Naive thymus-derived CD4-positive, alpha-beta T cell (primary cell): ENCODE measurements around the gene CPD. TPM values are rescaled to one million over a fixed set of nuclear protein-coding genes. Genes with fewer than 3 reads are reported as not detected.
A peak's percentile ranks its signal among the peaks of the same experiment; 100 is the strongest.
"Not testable (repeated sequence)": the region's sequence is repeated elsewhere in the genome, so short reads cannot be mapped to it uniquely, and the experiment has no call there.

Source experiments
- ATAC-seq: fragments of 150-1000 bp; cut with Tn5 transposase; 2 replicates; pipeline ENCODE4 v1.10.0; 2021; ENCODE audit warnings: mild to moderate bottlenecking, moderate library complexity
- CTCF ChIA-PET: fragments of 350-600 bp; sonication (Branson Sonifier 250); formaldehyde crosslinking; loops from one replicate; lab custom pipeline; 2021; ENCODE audit warnings: antibody characterized with exemption; lab: Charles Lee
- POLR2A ChIA-PET: fragments of 350-600 bp; sonication (Branson Sonifier 250); formaldehyde crosslinking; loops from one replicate; lab custom pipeline; 2021; ENCODE audit warnings: antibody characterized with exemption, inconsistent platforms; lab: Charles Lee
- DNase-seq, 9 donors: peaks; one replicate each; pipeline versions ENCODE4 v3.0.0 to v3.0.0-alpha.2; 2020 to 2022; ENCODE audit warnings: mixed read lengths in 1 of 9
- H3K27ac ChIP-seq: one replicate; pipeline ENCODE4 v1.7.0; 2013; ENCODE audit warnings: mild to moderate bottlenecking, low read depth, low read length, moderate library complexity
- H3K27me3 ChIP-seq, 2 donors: one replicate each; pipeline ENCODE4 v1.7.0; 2013; ENCODE audit warnings: low read length in 2 of 2, mild to moderate bottlenecking in 2 of 2, moderate library complexity in 2 of 2; ENCODE audit not compliant: control insufficient read depth in 2 of 2, insufficient read depth in 2 of 2
- H3K36me3 ChIP-seq, 3 experiments: 1 replicate in 2 of 3; 2 replicates in 1 of 3; pipeline ENCODE4 v1.7.0; 2013; ENCODE audit warnings: low read length in 3 of 3, mild to moderate bottlenecking in 3 of 3, moderate library complexity in 1 of 3; ENCODE audit not compliant: insufficient read depth in 3 of 3, control insufficient read depth in 2 of 3
- H3K4me1 ChIP-seq, 2 donors: one replicate each; pipeline ENCODE4 v1.7.0; 2013; ENCODE audit warnings: low read length in 2 of 2, mild to moderate bottlenecking in 2 of 2, moderate library complexity in 1 of 2; ENCODE audit not compliant: control insufficient read depth in 2 of 2, insufficient read depth in 2 of 2
- H3K4me3 ChIP-seq: 2 replicates; pipeline ENCODE4 v1.7.0; 2013; ENCODE audit warnings: mild to moderate bottlenecking, low read length
- H3K9me3 ChIP-seq, 3 experiments: 1 replicate in 2 of 3; 2 replicates in 1 of 3; pipeline ENCODE4 v1.7.0; 2013; ENCODE audit warnings: low read length in 3 of 3; ENCODE audit not compliant: control insufficient read depth in 2 of 3
- H3K27ac Mint-ChIP-seq, 9 donors: one replicate each; pipeline ENCODE4 v1.8.0; 2020 to 2022; ENCODE audit warnings: mixed read lengths in 9 of 9, mild to moderate bottlenecking in 8 of 9, moderate library complexity in 5 of 9, inconsistent platforms in 2 of 9
- H3K27me3 Mint-ChIP-seq, 5 donors: one replicate each; pipeline ENCODE4 v1.8.0; 2021 to 2022; ENCODE audit warnings: mixed read lengths in 5 of 5, mild to moderate bottlenecking in 1 of 5
- H3K36me3 Mint-ChIP-seq, 5 donors: one replicate each; pipeline ENCODE4 v1.8.0; 2020 to 2022; ENCODE audit warnings: mixed read lengths in 5 of 5, mild to moderate bottlenecking in 3 of 5, inconsistent platforms in 1 of 5
- H3K4me1 Mint-ChIP-seq, 7 donors: one replicate each; pipeline ENCODE4 v1.8.0; 2020 to 2022; ENCODE audit warnings: mixed read lengths in 7 of 7, mild to moderate bottlenecking in 3 of 7, inconsistent platforms in 1 of 7
- H3K4me3 Mint-ChIP-seq, 10 donors: one replicate each; pipeline ENCODE4 v1.8.0; 2020 to 2022; ENCODE audit warnings: mild to moderate bottlenecking in 10 of 10, mixed read lengths in 10 of 10, moderate library complexity in 6 of 10, inconsistent platforms in 2 of 10
- H3K9me3 Mint-ChIP-seq, 11 donors: one replicate each; pipeline ENCODE4 v1.8.0; 2020 to 2022; ENCODE audit warnings: mixed read lengths in 11 of 11, mild to moderate bottlenecking in 4 of 11, inconsistent platforms in 1 of 11, moderate library complexity in 1 of 11
- intact Hi-C, 2 donors: fragments of 100-400 bp; cut with micrococcal nuclease; formaldehyde crosslinking; loops; one replicate each; pipeline ENCODE4 v1.15.1; 2023
- polyA plus RNA-seq, 2 donors: library from polyadenylated mRNA; unstranded; fragments of 300-500 nt; fragmentation: Illumina TruSeq; gene quantifications; one replicate each; pipeline ENCODE4 v1.2.3, GENCODE V29; 2021
- total RNA-seq, 6 experiments: library from RNA in 5 of 6; stranded (reverse) in 5 of 6; gene quantifications; 1 replicate in 5 of 6; 2 replicates in 1 of 6; pipeline ENCODE4 v1.2.3 and lab custom pipeline; 2021 to 2026

Gene CPD
- total and polyA plus RNA-seq, 7 experiments from 2014 or later, result 14.9 to 52.9 (median 22.4) TPM

GRCh38 chr17:30443721-30444120 lies 65.0 kb downstream of the CPD start:
- no peaks in the 10 kb centered on the region for H3K9me3 ChIP-seq
- CTCF ChIA-PET, result interaction anchor here (0.7 kb wide), 1 partner anchor 15 kb away, joined by 3 read pairs; no protein-coding TSS in a partner anchor
- H3K36me3 Mint-ChIP-seq, result peaks cover 0 to 47% (median 25%) of the 10 kb centered on the region in 5 donors
- H3K4me3 ChIP-seq, result no peak overlapping the region
- H3K27ac Mint-ChIP-seq, result no peak overlapping the region
- no peak overlapping the region for H3K27ac ChIP-seq
- H3K4me1 Mint-ChIP-seq, result peaks cover 0 to 11% (median 3%) of the 10 kb centered on the region in 7 donors
- POLR2A ChIA-PET, result no interaction called here
- H3K36me3 ChIP-seq, result peaks cover 0 to 11% (median 0%) of the 10 kb centered on the region in 3 experiments
- DNase-seq (no peak), ATAC-seq (no peak)
- peaks cover 0 to 2% (median 0%) of the 10 kb centered on the region in 11 donors for H3K9me3 Mint-ChIP-seq
- no peaks in the 10 kb centered on the region for H3K27me3 ChIP-seq
- H3K4me1 ChIP-seq, result no peaks in the 10 kb centered on the region
- H3K4me3 Mint-ChIP-seq, result no peak overlapping the region
- H3K27me3 Mint-ChIP-seq, result no peaks in the 10 kb centered on the region
- intact Hi-C loops, result no loop called here

- intact Hi-C loops, H3K4me1 ChIP-seq, DNase-seq, H3K27ac ChIP-seq, H3K4me3 ChIP-seq, POLR2A ChIA-PET, H3K27me3 Mint-ChIP-seq, H3K27me3 ChIP-seq, H3K9me3 Mint-ChIP-seq, ATAC-seq, H3K9me3 ChIP-seq, CTCF ChIA-PET, H3K4me3 Mint-ChIP-seq: not testable (repeated sequence)
- Mint-ChIP-seq H3K27ac (peak overlapping the region in 1 of 9 donors; percentile 25), H3K36me3 (peaks cover 0 to 60% (median 36%) of the 10 kb centered on the region in 5 donors), H3K4me1 (peaks cover 0 to 11% (median 3%) of the 10 kb centered on the region in 7 donors)
- peaks cover 0 to 25% (median 0%) of the 10 kb centered on the region in 3 experiments for H3K36me3 ChIP-seq
Observed at GRCh38 chr17:30446640-30447039, 67.9 kb downstream of the CPD start.

- Histone ChIP-seq H3K4me1 (no peaks in the 10 kb centered on the region), H3K36me3 (peaks cover 0 to 25% (median 0%) of the 10 kb centered on the region in 3 experiments), H3K27ac (no peak overlapping the region), H3K27me3 (no peaks in the 10 kb centered on the region), H3K9me3 (no peaks in the 10 kb centered on the region), H3K4me3 (no peak overlapping the region)
- H3K4me3 Mint-ChIP-seq, result no peak overlapping the region
- intact Hi-C loops, result no loop called here
- peaks cover 5 to 64% (median 41%) of the 10 kb centered on the region in 5 donors for H3K36me3 Mint-ChIP-seq
- ChIA-PET CTCF (no interaction called here), POLR2A (no interaction called here)
- no peaks in the 10 kb centered on the region for H3K27me3 Mint-ChIP-seq
- no peak overlapping the region for H3K27ac Mint-ChIP-seq
- peaks cover 0 to 3% (median 0%) of the 10 kb centered on the region in 11 donors for H3K9me3 Mint-ChIP-seq
- DNase-seq (no peak), ATAC-seq (no peak)
- H3K4me1 Mint-ChIP-seq, result peaks cover 0 to 11% (median 3%) of the 10 kb centered on the region in 7 donors
Observed at GRCh38 chr17:30449480-30449879, 70.8 kb downstream of the CPD start.

- no peaks in the 10 kb centered on the region for H3K27me3 ChIP-seq
- H3K4me3 Mint-ChIP-seq, result no peak overlapping the region
- no peak overlapping the region for H3K4me3 ChIP-seq
- intact Hi-C loops, result no loop called here
- peaks cover 0 to 25% (median 2%) of the 10 kb centered on the region in 3 experiments for H3K36me3 ChIP-seq
- no peaks in the 10 kb centered on the region for H3K27me3 Mint-ChIP-seq
- ChIA-PET CTCF (no interaction called here), POLR2A (no interaction called here)
- H3K4me1 ChIP-seq, result no peaks in the 10 kb centered on the region
- peaks cover 6 to 63% (median 41%) of the 10 kb centered on the region in 5 donors for H3K36me3 Mint-ChIP-seq
- peaks cover 0 to 3% (median 0%) of the 10 kb centered on the region in 11 donors for H3K9me3 Mint-ChIP-seq
- no peak for ATAC-seq
- no peak overlapping the region for H3K27ac Mint-ChIP-seq
- no peak for DNase-seq
- H3K9me3 ChIP-seq, result no peaks in the 10 kb centered on the region
- H3K4me1 Mint-ChIP-seq, result peaks cover 0 to 11% (median 3%) of the 10 kb centered on the region in 7 donors
- H3K27ac ChIP-seq, result no peak overlapping the region
Observed at GRCh38 chr17:30450125-30451027, 71.6 kb downstream of the CPD start.

- Mint-ChIP-seq H3K36me3 (peaks cover 14 to 56% (median 40%) of the 10 kb centered on the region in 5 donors), H3K4me3 (no peak overlapping the region), H3K27me3 (no peaks in the 10 kb centered on the region), H3K27ac (no peak overlapping the region), H3K4me1 (peaks cover 0 to 2% (median 0%) of the 10 kb centered on the region in 7 donors), H3K9me3 (peaks cover 0 to 3% (median 0%) of the 10 kb centered on the region in 11 donors)
- ATAC-seq, result no peak
- no peaks in the 10 kb centered on the region for H3K9me3 ChIP-seq
- H3K4me3 ChIP-seq, result no peak overlapping the region
- peaks cover 0 to 34% (median 8%) of the 10 kb centered on the region in 3 experiments for H3K36me3 ChIP-seq
- no peak overlapping the region for H3K27ac ChIP-seq
- H3K4me1 ChIP-seq, result no peaks in the 10 kb centered on the region
- no peaks in the 10 kb centered on the region for H3K27me3 ChIP-seq
- POLR2A ChIA-PET, result interaction anchor here (0.8 kb wide), 1 partner anchor 133 kb away, joined by 4 read pairs; no protein-coding TSS in a partner anchor
- intact Hi-C loops, result no loop called here
- DNase-seq, result no peak
- CTCF ChIA-PET, result no interaction called here
Observed at GRCh38 chr17:30454635-30455034, 75.9 kb downstream of the CPD start.

- Histone ChIP-seq H3K27ac (no peak overlapping the region), H3K4me3 (no peak overlapping the region), H3K4me1 (no peaks in the 10 kb centered on the region), H3K9me3 (no peaks in the 10 kb centered on the region), H3K27me3 (no peaks in the 10 kb centered on the region), H3K36me3 (peaks cover 0 to 47% (median 8%) of the 10 kb centered on the region in 3 experiments)
- peaks cover 19 to 56% (median 33%) of the 10 kb centered on the region in 5 donors for H3K36me3 Mint-ChIP-seq
- no peaks in the 10 kb centered on the region for H3K27me3 Mint-ChIP-seq
- CTCF ChIA-PET, result interaction anchor here (0.6 kb wide), 1 partner anchor 14 kb away, joined by 3 read pairs; no protein-coding TSS in a partner anchor
- H3K4me1 Mint-ChIP-seq, result peaks cover 0 to 2% (median 0%) of the 10 kb centered on the region in 7 donors
- ATAC-seq (no peak), DNase-seq (no peak)
- H3K4me3 Mint-ChIP-seq, result no peak overlapping the region
- peaks cover 0 to 3% (median 0%) of the 10 kb centered on the region in 11 donors for H3K9me3 Mint-ChIP-seq
- intact Hi-C loops, result no loop called here
- POLR2A ChIA-PET, result no interaction called here
- no peak overlapping the region for H3K27ac Mint-ChIP-seq
Observed at GRCh38 chr17:30458371-30458770, 79.6 kb downstream of the CPD start.
